ENCODE measurements around the gene LCE1E.

LCE1E gene, protein sequence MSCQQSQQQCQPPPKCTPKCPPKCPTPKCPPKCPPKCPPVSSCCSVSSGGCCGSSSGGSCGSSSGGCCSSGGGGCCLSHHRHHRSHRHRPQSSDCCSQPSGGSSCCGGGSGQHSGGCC

DNA sequence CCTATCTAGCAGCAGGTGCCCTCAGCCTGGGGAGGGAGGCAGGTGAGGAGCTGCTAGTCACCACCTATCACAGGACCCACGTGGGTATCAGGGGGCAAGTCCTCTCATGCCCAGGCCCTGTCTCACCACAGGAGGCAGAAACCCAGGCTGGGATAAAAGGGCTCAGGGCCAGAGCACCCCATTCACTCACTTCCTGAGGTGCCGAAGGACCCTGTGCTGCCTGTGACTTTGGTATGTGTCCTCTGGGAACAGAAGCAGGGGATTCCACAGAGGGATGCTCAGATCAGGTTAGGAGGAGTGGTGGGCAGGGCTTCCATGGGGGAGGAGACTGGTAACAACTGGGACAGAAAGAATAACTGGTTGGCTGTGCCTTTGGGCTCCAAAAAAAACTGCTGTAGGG is at the start of gene LCE1E:
TSS of gene LCE1E (plus strand) at position 181 of the 400 bp plus-strand sequence. CDS start 1,043 bp downstream, outside the sequence.
- Histone ChIP-seq H3K4me1 (no peaks in the 10 kb centered on the region), H3K4me3 (no peak within 1 kb of the TSS), H3K9me3 (no peaks in the 10 kb centered on the region), H3K27me3 (ENCODE audit: low read depth) (no peaks in the 10 kb centered on the region), H3K36me3 (replicated peaks) (no peaks in the 10 kb centered on the region)
- no peak for DNase-seq (ENCODE audit: low spot score in 2 of 2)
- in situ Hi-C loops (cut with MboI; ENCODE audit: low sequenced_read_pairs), result no loop called here

DNA sequence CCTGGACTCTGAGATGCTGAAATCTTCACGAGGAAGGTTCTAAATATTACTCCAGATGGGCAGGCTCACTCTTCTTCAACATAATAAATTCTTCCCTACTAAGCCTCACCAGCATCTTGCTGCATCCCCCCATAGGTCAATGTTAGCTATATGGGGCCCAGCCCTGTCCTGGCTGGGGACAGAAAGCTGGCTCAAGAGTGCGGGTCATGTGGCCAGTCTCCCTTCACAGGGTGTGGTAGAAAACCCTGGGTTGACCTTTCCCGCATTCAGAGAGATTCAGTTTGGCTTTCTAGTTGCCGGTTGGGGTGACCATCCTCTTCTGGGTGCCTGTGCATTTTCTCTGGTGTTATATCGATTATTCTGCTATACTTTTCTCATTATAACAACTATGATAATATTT is 48.1 kb upstream of the LCE1E start:
- no peaks in the 10 kb centered on the region for H3K9me3 ChIP-seq
- in situ Hi-C loops (cut with MboI; ENCODE audit: low sequenced_read_pairs), result no loop called here
- H3K36me3 ChIP-seq (replicated peaks), result no peaks in the 10 kb centered on the region
- no peak for DNase-seq (ENCODE audit: low spot score in 2 of 2)
- no peaks in the 10 kb centered on the region for H3K4me1 ChIP-seq
- H3K4me3 ChIP-seq, result no peak overlapping the region
- no peaks in the 10 kb centered on the region for H3K27me3 ChIP-seq (ENCODE audit: low read depth)

DNA sequence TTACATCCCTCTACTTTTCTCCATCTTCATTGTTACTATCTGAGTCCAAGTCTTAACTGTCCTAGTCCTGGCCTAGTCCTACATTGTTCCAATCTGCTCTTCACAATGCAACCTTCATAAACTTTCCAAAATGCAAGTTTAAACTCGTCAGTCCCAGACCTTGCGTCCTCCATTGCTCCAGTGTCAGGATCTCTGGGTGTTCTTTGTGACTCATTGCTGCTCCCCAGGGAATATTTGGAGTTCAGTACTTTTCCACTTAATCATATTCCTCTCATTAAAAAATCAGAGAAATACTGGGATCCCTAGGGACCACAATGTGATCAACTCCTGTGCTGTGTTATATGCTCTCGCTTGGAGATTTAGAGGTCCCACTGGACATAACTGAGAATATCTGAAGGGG is 46.2 kb upstream of the LCE1E start:
- no peaks in the 10 kb centered on the region for H3K9me3 ChIP-seq
- in situ Hi-C loops (cut with MboI; ENCODE audit: low sequenced_read_pairs), result no loop called here
- no peaks in the 10 kb centered on the region for H3K27me3 ChIP-seq (ENCODE audit: low read depth)
- no peaks in the 10 kb centered on the region for H3K36me3 ChIP-seq (replicated peaks)
- H3K4me3 ChIP-seq, result no peak overlapping the region
- DNase-seq (ENCODE audit: low spot score in 2 of 2), result no peak
- H3K4me1 ChIP-seq, result no peaks in the 10 kb centered on the region

DNA sequence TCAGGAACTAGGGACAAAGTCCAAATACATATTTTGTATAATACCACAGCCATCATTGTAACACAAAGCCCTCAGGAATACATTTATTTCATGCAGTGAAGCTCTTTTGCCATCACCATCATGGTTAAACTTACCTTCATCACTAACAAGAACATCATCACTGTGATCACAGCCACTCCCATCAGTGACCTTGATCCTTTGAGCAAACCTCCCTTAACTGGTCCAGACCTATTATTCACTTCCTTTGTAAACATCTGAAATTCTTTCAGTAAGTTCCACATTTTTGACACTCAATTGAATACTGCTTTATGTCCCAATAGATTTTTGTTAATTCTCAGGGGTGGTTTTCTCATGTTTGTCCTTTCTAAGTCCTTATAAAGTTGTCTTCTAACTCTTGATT is 44.4 kb upstream of the LCE1E start:
- DNase-seq (ENCODE audit: low spot score in 2 of 2), result no peak
- Histone ChIP-seq H3K36me3 (replicated peaks) (no peaks in the 10 kb centered on the region), H3K4me1 (no peaks in the 10 kb centered on the region), H3K27me3 (ENCODE audit: low read depth) (no peaks in the 10 kb centered on the region), H3K4me3 (no peak overlapping the region), H3K9me3 (no peaks in the 10 kb centered on the region)
- in situ Hi-C loops (cut with MboI; ENCODE audit: low sequenced_read_pairs), result no loop called here

DNA sequence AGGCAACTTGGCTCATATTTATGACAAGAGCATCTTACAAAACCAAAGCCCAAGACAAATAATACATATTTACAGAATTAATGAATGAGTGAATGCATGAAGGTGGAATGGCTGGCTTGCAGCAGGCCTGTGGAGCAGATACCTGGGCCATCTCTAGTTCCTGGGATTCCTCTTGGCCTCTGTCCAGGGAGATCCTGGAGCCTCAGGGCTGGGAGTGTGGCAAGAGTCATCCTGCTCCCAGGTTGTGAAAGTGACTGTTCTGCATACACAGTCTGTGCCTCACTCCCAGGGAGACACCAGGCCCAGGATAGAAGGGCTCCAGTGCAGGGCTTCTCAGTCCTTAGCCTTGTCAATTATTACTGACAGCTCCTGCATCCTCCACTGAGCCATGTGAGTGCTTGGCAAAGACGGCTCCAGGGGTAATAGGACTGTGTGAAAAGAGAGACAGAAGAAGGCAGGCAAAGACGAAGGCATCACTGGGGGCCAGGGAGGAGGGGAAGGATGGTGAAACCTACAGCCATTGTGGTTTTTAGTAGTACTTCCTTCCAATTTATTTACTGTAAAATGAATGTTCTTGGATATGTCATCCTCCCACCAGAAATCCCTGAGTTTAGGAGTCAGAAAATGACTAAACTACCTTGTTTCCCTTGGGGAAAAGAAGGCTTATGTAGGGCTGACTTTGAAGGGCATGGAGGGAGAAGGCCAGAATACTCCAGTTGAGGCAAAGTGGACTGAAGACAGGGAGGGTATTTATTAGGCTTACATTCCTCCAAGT is 42.5 kb upstream of the LCE1E start:
- in situ Hi-C loops (cut with MboI; ENCODE audit: low sequenced_read_pairs), result no loop called here
- Histone ChIP-seq H3K36me3 (replicated peaks) (no peaks in the 10 kb centered on the region), H3K4me1 (no peaks in the 10 kb centered on the region), H3K9me3 (no peaks in the 10 kb centered on the region), H3K27me3 (ENCODE audit: low read depth) (no peaks in the 10 kb centered on the region), H3K4me3 (no peak overlapping the region)
- no peak for DNase-seq (ENCODE audit: low spot score in 2 of 2)

DNA sequence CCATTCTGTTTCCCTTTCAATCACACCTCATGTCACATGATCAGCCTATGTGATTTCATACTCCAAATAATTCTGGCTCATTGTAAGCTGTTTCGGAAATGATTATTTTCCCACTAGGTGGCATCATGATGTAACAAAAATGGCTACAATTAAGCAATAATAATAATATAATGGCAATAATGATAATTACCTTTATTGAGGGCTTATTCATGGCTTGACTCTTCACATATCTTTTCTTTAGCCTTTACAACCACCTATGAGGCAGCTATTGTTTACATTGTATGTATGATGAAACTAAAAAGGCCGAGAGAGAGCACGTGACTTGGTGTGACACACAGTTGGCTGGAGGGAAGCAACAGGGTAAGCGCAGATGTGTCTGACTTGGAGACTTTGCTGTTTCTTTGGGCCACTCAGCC is 40.8 kb upstream of the LCE1E start:
- in situ Hi-C loops (cut with MboI; ENCODE audit: low sequenced_read_pairs), result no loop called here
- no peaks in the 10 kb centered on the region for H3K9me3 ChIP-seq
- H3K4me3 ChIP-seq, result no peak overlapping the region
- H3K27me3 ChIP-seq (ENCODE audit: low read depth), result no peaks in the 10 kb centered on the region
- H3K4me1 ChIP-seq, result no peaks in the 10 kb centered on the region
- DNase-seq (ENCODE audit: low spot score in 2 of 2), result no peak
- no peaks in the 10 kb centered on the region for H3K36me3 ChIP-seq (replicated peaks)

DNA sequence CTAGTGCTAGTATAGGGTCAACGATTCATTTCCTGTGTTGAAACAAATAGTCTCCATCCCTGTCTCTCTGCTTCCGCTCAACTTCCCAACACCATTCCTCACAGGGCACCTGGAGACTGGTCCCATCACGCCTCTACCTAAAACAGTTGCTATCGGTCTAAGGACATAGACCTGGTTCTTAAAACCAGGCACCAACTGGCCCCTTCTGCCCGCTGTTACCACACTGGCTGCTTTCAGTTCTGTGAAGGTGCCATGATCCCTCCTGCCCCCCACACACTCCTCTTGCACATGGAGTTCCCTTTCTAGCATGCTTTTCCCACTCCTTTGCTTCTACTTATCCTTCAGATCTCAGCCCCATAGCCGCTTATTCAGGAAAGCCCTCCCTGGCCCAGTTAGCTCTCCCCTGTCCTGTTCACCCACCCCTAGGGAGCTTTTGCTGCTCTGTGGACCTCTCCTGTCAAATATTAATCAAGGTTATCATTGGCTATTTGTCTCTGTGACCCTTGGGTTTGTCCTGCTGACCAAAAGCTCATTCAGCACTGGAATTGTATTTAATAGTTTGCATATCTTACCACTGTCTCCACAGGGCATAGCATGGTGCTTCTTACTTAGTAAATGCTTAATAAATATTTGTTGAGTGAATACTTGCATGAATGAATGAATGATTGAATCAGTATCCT is 40.2 kb upstream of the LCE1E start:
- DNase-seq (ENCODE audit: low spot score in 2 of 2), result no peak
- H3K4me1 ChIP-seq, result no peaks in the 10 kb centered on the region
- in situ Hi-C loops (cut with MboI; ENCODE audit: low sequenced_read_pairs), result no loop called here
- no peak overlapping the region for H3K4me3 ChIP-seq
- H3K36me3 ChIP-seq (replicated peaks), result no peaks in the 10 kb centered on the region
- no peaks in the 10 kb centered on the region for H3K27me3 ChIP-seq (ENCODE audit: low read depth)
- no peaks in the 10 kb centered on the region for H3K9me3 ChIP-seq

DNA sequence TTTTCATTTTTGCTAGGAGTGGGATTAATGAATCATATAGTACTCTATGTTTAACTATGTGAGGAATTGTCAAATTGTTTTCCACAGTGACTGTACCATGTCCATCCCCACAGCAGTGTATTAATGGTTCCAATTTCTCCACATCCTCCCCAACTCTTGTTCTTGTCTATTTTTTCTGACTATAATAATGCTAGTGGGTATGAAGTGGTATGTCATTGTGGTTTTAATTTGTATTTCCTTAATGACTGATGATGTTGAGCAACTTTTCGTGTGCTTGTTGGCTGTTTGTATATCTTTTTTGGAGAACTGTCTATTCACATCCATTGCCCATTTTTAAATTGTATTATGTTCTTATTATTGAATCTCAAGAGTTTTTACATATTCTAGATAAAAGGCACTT is 38.2 kb upstream of the LCE1E start:
- DNase-seq (ENCODE audit: low spot score in 2 of 2), result no peak
- in situ Hi-C loops (cut with MboI; ENCODE audit: low sequenced_read_pairs), result no loop called here
- Histone ChIP-seq H3K4me3 (no peak overlapping the region), H3K36me3 (replicated peaks) (no peaks in the 10 kb centered on the region), H3K27me3 (ENCODE audit: low read depth) (no peaks in the 10 kb centered on the region), H3K9me3 (no peaks in the 10 kb centered on the region), H3K4me1 (no peaks in the 10 kb centered on the region)

DNA sequence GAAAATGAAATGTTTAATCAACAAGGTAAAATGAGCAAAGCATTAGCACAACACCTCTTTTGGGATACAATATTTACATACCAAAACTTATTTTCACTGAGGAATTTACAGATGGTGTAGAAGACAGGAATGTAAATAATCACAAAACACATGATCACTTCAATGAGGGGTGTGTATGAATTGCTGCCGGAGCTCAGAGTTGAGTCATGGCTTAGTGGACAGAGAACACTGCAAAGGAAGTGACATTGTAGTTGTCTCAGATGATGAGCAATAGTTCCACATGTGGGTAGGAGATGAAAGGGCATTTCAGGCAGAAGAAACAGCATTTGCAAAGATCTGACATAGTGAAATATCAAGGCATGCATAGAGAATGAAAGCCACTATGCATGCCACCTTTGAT is 33.8 kb upstream of the LCE1E start:
- H3K4me3 ChIP-seq, result no peak overlapping the region
- DNase-seq (ENCODE audit: low spot score in 2 of 2), result no peak
- no peaks in the 10 kb centered on the region for H3K36me3 ChIP-seq (replicated peaks)
- no peaks in the 10 kb centered on the region for H3K4me1 ChIP-seq
- no peaks in the 10 kb centered on the region for H3K27me3 ChIP-seq (ENCODE audit: low read depth)
- H3K9me3 ChIP-seq, result no peaks in the 10 kb centered on the region
- in situ Hi-C loops (cut with MboI; ENCODE audit: low sequenced_read_pairs), result no loop called here

DNA sequence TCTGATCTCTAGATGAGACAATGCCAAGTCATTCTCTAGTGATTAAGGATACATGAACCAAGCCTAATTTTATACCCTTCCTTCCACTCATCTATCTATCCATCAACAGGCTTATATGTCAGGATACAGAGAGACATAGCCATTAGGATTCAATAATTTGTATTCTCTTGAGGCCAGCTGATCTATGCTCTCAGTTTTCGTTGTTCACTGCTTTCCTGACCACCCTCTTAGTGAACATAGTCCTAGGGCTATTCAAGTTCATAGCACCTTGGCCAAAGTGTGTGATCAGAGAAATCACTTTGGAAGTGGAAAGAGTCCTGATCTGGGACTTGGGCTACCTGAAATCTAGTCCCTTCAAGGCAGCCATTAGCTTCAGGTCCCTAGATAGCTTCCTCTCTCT is 32.5 kb upstream of the LCE1E start:
- no peaks in the 10 kb centered on the region for H3K9me3 ChIP-seq
- no peaks in the 10 kb centered on the region for H3K4me1 ChIP-seq
- DNase-seq (ENCODE audit: low spot score in 2 of 2), result no peak
- no peaks in the 10 kb centered on the region for H3K27me3 ChIP-seq (ENCODE audit: low read depth)
- H3K36me3 ChIP-seq (replicated peaks), result no peaks in the 10 kb centered on the region
- in situ Hi-C loops (cut with MboI; ENCODE audit: low sequenced_read_pairs), result no loop called here
- no peak overlapping the region for H3K4me3 ChIP-seq

DNA sequence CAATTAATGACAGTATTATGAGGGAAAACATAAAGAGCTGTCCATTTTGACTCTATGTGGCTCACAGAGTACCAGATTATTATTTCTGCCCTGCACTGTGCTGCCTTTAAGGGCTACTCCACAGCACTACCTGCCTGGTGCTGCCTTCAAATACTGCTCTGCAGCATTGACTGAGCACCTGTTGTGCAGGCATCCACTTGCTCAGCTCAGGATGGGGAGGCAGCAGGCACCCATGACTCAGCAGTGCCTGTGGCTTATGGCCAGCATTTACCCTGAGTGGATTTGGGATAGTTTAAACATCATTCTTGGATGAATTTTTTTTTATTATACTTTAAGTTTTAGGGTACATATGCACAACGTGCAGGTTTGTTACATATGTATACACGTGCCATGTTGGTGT is 29.2 kb upstream of the LCE1E start:
- Histone ChIP-seq H3K4me1 (no peaks in the 10 kb centered on the region), H3K4me3 (no peak overlapping the region), H3K36me3 (replicated peaks) (no peaks in the 10 kb centered on the region), H3K27me3 (ENCODE audit: low read depth) (no peaks in the 10 kb centered on the region), H3K9me3 (no peaks in the 10 kb centered on the region)
- in situ Hi-C loops (cut with MboI; ENCODE audit: low sequenced_read_pairs), result no loop called here
- no peak for DNase-seq (ENCODE audit: low spot score in 2 of 2)

DNA sequence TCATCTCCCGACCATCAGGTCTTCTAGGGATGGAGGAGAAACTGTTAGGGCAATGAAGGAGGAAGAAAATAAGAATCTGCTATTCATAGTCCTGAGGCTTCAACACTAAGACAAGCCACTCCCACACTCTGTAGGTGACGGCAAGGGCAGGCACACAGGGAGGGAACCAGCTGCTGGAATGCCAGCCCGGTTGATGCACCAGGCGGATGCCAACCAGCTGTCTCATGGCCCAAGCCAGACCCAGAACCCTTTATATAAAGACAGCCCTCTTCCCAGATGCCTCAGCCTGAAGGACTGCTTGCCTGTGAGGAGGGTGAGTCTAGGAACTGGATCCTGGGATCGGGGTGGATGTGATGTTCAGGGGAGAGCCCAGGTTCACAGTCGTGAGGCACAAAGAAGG is 28.3 kb upstream of the LCE1E start, which contains the start of gene KPRP:
TSS of gene KPRP (plus strand) at position 279 of the 400 bp plus-strand sequence. CDS start 1,564 bp downstream, outside the sequence.
- H3K9me3 ChIP-seq, result no peaks in the 10 kb centered on the region
- in situ Hi-C loops (cut with MboI; ENCODE audit: low sequenced_read_pairs), result no loop called here
- no peaks in the 10 kb centered on the region for H3K36me3 ChIP-seq (replicated peaks)
- H3K4me1 ChIP-seq, result no peaks in the 10 kb centered on the region
- H3K27me3 ChIP-seq (ENCODE audit: low read depth), result no peaks in the 10 kb centered on the region
- no peak for DNase-seq (ENCODE audit: low spot score in 2 of 2)
- H3K4me3 ChIP-seq, result no peak within 1 kb of the TSS

DNA sequence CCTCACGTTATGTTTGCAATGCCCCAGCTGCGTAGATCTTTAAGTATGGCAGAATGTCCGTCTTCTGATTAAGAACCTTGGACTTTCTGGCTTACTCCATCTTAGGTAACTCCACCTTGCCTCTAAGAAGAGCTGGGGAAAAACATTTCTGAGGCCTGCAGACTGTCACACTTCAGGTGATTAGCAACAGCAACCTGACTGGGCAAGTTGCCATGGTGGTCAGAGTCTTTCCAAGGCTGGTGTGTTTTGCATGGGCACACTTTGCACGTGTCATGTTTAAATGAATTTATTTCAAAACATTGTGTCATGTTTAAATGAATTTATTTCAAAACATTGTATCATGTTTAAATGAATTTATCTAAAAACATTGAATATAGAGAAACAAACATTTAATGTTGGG is 27.4 kb upstream of the LCE1E start:
- Histone ChIP-seq H3K9me3 (no peaks in the 10 kb centered on the region), H3K4me3 (no peak overlapping the region), H3K27me3 (ENCODE audit: low read depth) (no peaks in the 10 kb centered on the region), H3K4me1 (no peaks in the 10 kb centered on the region), H3K36me3 (replicated peaks) (no peaks in the 10 kb centered on the region)
- DNase-seq (ENCODE audit: low spot score in 2 of 2), result no peak
- in situ Hi-C loops (cut with MboI; ENCODE audit: low sequenced_read_pairs), result no loop called here

DNA sequence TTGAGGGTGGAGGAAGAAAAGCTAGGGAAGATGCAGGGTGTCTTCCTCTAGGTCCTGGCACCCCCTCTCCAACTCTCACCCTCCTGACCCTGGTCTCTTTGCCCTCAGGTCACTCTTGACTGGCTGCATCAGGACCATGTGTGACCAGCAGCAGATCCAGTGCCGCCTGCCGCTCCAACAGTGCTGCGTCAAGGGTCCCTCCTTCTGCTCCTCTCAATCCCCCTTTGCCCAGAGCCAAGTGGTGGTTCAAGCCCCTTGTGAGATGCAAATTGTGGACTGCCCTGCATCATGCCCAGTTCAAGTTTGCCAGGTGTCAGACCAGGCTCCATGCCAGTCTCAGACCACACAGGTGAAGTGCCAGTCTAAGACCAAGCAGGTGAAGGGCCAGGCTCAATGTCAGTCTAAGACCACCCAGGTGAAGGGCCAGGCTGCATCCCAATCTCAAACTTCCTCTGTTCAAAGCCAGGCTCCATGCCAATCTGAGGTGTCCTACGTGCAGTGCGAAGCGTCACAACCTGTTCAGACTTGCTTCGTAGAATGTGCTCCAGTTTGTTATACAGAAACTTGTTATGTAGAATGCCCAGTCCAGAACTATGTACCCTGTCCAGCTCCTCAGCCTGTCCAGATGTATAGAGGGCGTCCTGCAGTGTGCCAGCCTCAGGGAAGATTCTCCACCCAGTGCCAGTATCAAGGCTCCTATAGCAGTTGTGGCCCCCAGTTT is 26.4 kb upstream of the LCE1E start:
- no peak overlapping the region for H3K4me3 ChIP-seq
- H3K4me1 ChIP-seq, result no peaks in the 10 kb centered on the region
- no peaks in the 10 kb centered on the region for H3K9me3 ChIP-seq
- no peaks in the 10 kb centered on the region for H3K36me3 ChIP-seq (replicated peaks)
- in situ Hi-C loops (cut with MboI; ENCODE audit: low sequenced_read_pairs), result no loop called here
- no peak for DNase-seq (ENCODE audit: low spot score in 2 of 2)
- no peaks in the 10 kb centered on the region for H3K27me3 ChIP-seq (ENCODE audit: low read depth)
